ENCODE measurements around the gene MAML2.

The MAML2 gene

DNA sequence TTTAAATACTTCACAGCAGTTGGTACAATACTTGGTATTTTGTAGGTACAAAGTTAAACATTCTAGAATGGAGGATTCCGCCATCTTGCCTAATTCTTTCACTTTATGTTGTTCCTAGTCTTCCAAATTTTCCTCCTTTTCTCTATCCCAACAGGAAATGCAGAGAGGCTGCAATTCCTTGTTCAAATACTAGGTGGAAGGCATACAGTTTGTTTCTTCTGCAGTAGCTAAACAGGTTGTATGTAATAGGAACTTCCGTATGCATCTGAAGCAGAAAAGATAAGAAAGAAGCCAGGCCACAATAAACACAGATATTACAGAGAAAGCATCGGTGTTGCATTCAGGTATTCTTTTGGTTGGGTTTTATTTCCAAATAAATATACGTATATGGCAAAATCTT, 232.7 kb downstream of the MAML2 start:
- in situ Hi-C loops (cut with MboI; ENCODE audit: low sequenced_read_pairs) = no loop called here

DNA sequence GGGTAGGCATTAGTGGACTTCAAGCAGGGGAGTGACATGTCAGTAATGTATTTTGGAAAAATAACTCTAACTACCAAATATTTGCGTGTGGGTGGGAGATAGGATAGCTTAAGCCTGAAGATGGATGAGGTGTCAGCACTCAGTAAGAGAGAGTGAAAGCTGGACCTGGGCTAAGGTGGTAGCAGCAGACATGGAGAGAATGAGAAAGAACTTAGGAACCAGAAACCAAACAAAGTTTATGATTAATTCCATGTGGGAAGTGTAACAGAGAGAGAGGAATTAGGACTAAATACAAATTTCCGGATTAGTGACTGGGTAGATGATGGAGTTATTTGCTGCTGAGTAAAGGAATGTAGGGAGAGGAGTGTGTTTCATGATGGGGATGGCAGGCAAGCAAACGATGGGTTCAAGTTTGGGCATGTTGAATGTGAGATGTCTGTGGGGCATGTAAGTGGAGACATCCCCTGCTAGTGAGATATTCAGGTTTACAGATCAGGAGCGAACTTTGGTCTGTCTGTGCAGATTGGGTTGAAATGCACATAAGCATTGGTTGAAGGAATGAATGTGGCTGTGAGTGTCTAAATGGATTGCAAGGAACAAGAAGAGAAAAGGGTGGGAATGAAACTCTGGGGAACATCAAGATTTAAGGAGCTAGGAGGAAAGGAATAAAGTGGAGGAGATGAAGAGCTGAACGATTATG, 233.5 kb downstream of the MAML2 start:
- in situ Hi-C loops (cut with MboI; ENCODE audit: low sequenced_read_pairs) = no loop called here

DNA sequence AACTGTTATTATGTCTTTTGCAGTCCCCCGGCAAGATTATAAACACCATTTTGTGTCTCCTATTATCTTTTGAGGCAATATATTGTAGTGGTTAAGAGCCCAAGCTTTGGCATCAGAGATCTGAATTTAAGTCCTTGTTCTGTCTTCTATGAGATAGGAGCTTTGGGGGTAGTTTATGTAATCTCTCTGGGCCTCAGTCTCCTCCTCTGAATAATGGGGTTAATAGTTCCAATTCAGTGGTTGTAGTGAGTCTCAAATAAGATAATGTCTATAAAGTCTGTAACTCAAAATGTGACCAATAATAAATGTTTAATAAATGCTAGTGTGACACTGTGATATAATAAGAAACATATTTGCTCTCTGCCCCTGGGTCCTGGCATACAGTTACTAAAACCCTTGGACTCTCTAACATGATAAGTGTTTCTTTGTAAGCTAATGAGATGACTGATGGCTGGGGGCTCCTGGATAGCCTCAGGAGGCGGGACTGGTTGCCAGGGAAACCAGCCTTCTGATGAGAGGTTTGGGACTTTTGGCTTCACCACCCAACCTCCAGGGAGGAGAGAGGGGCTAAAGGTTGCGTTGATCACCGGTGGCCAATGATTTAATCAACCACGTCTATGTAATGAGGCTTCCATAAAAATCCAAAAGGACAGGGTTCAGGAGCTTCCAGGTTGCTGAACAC, 235.7 kb downstream of the MAML2 start:
- in situ Hi-C loops (cut with MboI; ENCODE audit: low sequenced_read_pairs) = no loop called here

- in situ Hi-C loops (cut with MboI; ENCODE audit: low sequenced_read_pairs) = no loop called here
Observed at GRCh38 chr11:96106645-96107044, 236.3 kb downstream of the MAML2 start.

DNA sequence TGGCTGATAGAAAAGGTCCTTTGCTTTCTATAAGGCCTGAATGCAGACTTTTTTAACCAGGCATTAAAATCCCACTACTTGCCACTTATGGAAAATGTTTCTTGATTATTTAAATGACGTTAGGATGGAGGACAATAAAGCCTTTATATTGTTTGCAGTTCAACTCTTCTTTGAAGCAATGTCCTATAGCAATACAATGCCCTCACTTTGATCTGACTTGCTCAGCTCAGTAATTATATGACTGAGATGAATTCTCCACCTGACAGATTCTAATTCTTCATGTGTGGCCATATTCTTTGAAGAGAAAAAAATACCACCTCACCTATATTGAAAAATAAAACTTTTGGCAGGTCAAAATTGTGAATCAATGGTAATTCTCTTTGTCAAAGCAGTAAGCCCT, 237.1 kb downstream of the MAML2 start:
- in situ Hi-C loops (cut with MboI; ENCODE audit: low sequenced_read_pairs) = no loop called here

GRCh38 chr11:96105197-96105895, 237.6 kb downstream of the MAML2 start:
- in situ Hi-C loops (cut with MboI; ENCODE audit: low sequenced_read_pairs) = no loop called here

- in situ Hi-C loops (cut with MboI; ENCODE audit: low sequenced_read_pairs) = no loop called here
Observed at GRCh38 chr11:96104496-96104895, 238.5 kb downstream of the MAML2 start.

GRCh38 chr11:96103721-96104120, 239.3 kb downstream of the MAML2 start:
- in situ Hi-C loops (cut with MboI; ENCODE audit: low sequenced_read_pairs) = no loop called here

DNA sequence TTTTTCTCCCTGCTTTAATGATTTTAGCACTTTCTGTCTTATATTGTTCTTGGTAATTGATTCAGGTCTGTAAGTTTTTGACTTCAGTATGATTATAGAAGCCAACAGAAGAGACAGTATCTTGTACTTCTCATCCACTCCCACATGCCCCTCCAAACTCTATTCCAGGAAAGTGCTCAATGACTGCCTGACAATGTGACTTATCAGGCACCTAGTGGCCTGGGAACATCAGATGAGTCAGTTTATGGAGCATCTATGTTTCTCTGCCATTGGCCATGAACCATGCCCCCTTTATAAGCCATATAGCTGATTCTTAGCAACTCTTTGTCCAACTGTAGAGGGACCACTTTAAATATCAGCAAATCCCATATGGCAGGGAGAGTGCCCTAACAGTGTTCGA, 239.9 kb downstream of the MAML2 start:
- in situ Hi-C loops (cut with MboI; ENCODE audit: low sequenced_read_pairs) = no loop called here

DNA sequence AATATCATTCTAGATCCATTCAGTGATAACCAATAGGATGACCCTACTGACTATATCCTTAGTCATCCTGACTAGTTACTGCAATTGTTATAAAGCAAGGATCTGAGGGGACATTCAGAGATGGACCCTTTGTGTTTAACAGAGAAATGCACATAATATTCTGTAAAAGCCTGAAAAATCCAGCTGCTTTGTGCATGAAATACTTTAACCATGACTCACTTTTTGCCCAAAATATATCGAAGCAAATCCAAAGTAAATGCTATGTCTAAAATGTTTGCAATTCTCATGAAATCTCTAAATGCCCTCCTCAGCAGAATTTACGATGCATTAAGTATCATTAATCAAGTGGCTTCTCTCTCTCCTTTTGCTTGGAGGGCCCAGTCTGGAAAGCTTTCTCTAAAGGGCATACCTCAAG, 240.3 kb downstream of the MAML2 start:
- in situ Hi-C loops (cut with MboI; ENCODE audit: low sequenced_read_pairs) = no loop called here

- in situ Hi-C loops (cut with MboI; ENCODE audit: low sequenced_read_pairs) = no loop called here
Observed at GRCh38 chr11:96101146-96101545, 241.8 kb downstream of the MAML2 start.

- in situ Hi-C loops (cut with MboI; ENCODE audit: low sequenced_read_pairs) = no loop called here
Observed at GRCh38 chr11:96098511-96099241, 244.3 kb downstream of the MAML2 start.

DNA sequence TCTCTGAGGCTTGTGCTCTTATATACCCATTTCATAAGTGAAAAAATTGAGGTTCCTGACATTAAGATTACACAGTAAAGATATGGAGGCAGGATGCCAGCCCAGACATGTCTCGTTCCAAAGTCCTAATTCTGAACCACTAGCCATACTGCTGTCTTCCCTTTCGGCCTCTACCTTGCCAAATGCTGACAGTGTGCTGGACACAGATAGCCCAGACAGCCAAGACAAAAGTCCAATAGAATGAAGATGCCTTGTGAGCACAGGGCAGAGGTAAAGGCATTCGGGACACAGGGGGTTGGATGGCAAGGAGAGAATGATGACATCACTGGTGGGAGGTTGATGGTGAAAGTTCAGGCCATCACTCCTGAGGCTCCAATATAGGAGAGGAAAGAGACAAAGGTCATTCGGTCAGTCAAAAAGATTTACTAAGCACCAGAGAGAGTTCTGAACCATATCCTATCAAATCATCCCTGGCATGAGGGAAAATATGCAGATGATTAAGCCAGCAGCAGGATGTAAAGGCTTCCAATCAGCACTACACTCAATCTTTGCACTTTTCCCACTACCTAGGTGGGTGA, 245.1 kb downstream of the MAML2 start:
- in situ Hi-C loops (cut with MboI; ENCODE audit: low sequenced_read_pairs) = no loop called here

- in situ Hi-C loops (cut with MboI; ENCODE audit: low sequenced_read_pairs) = no loop called here
Observed at GRCh38 chr11:96096360-96096759, 246.6 kb downstream of the MAML2 start.

DNA sequence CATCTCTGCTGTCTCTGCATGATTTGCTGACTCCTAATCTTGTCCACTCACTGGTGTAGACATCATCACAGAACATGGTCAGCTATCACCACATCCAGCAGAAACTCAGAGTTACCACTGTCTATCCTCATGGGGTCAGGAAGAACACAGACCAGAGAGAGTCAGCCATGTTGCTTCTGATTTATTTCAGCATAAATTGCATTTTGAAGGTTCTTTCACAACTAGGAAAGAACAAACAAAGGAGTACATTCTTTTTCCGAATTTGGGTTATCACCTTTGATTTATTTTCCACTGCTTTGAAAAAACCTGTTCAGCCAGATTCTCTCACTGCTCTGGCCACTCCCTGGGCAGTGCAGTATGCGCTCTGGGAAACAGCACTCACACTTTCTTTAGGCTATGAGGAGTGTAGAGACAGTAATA, 247.1 kb downstream of the MAML2 start:
- in situ Hi-C loops (cut with MboI; ENCODE audit: low sequenced_read_pairs) = no loop called here

DNA sequence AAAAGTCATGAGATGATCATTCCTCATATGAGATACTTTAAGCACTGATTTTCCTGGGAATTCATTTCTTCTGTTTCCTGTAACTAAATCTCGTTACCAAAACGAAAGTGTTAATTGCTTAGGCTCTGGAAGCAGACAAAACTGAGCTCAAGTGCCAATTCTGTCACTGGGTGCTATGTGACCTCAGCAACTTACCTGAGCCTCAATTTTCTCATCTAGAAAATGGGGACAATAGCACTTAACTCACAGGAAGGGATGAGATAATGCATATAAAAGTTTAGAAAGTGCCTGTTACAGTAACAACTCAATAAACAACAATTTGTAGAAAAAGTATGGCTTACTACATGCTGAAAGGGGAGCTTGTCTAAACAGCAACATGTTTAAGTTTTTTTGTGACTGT, 248.8 kb downstream of the MAML2 start:
- in situ Hi-C loops (cut with MboI; ENCODE audit: low sequenced_read_pairs) = no loop called here

GRCh38 chr11:96092511-96092910, 250.5 kb downstream of the MAML2 start:
- in situ Hi-C loops (cut with MboI; ENCODE audit: low sequenced_read_pairs) = no loop called here

GRCh38 chr11:96091476-96091875, 251.5 kb downstream of the MAML2 start:
- in situ Hi-C loops (cut with MboI; ENCODE audit: low sequenced_read_pairs) = no loop called here

DNA sequence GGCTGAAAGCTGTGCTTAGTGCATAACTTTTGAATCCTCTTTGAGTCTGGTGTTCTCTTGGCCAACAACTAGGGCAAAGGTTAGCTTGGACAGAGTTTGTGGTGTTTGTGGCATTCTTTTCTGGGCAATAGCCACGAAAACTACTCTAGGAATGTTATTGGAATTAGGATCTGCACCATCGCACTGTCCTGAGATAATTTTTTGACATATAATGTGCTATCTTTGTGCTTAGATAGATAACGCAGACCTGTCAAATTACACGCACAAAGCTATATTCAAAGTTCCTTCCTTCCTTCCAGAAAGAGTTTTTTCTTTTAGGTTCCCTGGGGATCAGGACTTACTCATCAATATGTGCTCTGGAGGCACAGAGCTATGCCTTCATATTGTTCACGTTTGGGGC, 252.3 kb downstream of the MAML2 start:
- in situ Hi-C loops (cut with MboI; ENCODE audit: low sequenced_read_pairs) = no loop called here

DNA sequence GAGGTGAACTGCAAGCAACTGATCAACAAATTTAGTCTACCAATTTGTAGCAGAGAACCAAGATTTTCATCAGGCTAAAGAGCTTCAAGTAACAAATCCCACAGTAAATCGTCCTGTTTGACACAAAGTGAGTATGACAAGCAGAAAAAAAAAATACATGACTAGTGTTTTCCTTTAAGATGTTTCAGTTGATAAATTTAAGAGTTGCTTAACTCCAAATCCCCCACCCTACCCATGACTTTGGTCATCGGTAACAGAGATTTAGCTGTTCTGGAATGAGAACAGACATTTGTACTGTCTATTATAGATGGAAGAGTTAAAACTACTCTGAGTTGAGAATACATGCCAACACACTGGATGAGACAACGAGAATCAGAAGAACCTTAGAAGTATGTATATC, 254.1 kb downstream of the MAML2 start:
- in situ Hi-C loops (cut with MboI; ENCODE audit: low sequenced_read_pairs) = no loop called here

GRCh38 chr11:96086111-96086510, 256.9 kb downstream of the MAML2 start:
- in situ Hi-C loops (cut with MboI; ENCODE audit: low sequenced_read_pairs) = no loop called here
